Endothelial cell (in vitro differentiated cells): Measurements from ENCODE around the gene TMEFF2. TPM values are rescaled to one million over a fixed set of nuclear protein-coding genes. Genes with fewer than 3 reads are reported as not detected.

Source experiments
- DNase-seq: peaks from one replicate; pipeline ENCODE4 v3.0.0; 2021; ENCODE audit warnings: low spot score
- H3K27ac Mint-ChIP-seq: one replicate; pipeline ENCODE4 v1.8.0; 2021; ENCODE audit warnings: mixed read lengths, inconsistent platforms; ENCODE audit not compliant: unreplicated experiment
- H3K27me3 Mint-ChIP-seq: one replicate; pipeline ENCODE4 v1.8.0; 2021; ENCODE audit warnings: mild to moderate bottlenecking, moderate library complexity, mixed read lengths, inconsistent platforms; ENCODE audit not compliant: unreplicated experiment
- H3K36me3 Mint-ChIP-seq: one replicate; pipeline ENCODE4 v1.8.0; 2021; ENCODE audit warnings: mild to moderate bottlenecking, low read depth, mixed read lengths, inconsistent platforms; ENCODE audit not compliant: unreplicated experiment
- H3K4me1 Mint-ChIP-seq: one replicate; pipeline ENCODE4 v1.8.0; 2021; ENCODE audit warnings: mild to moderate bottlenecking, mixed read lengths, inconsistent platforms; ENCODE audit not compliant: unreplicated experiment
- H3K4me3 Mint-ChIP-seq: one replicate; pipeline ENCODE4 v1.8.0; 2021; ENCODE audit warnings: mild to moderate bottlenecking, mixed read lengths, inconsistent platforms; ENCODE audit not compliant: unreplicated experiment
- H3K9me3 Mint-ChIP-seq: one replicate; pipeline ENCODE4 v1.8.0; 2021; ENCODE audit warnings: mixed read lengths, inconsistent platforms; ENCODE audit not compliant: unreplicated experiment
- total RNA-seq: library from RNA; stranded (reverse); fragmentation: NEBNext Ultra II Directional; extraction: Animal tissue kit (Norgen Biotek cat#: 25700); gene quantifications from one replicate; pipeline ENCODE4 v1.2.1, GENCODE V29; 2021; ENCODE audit not compliant: unreplicated experiment
- TF ChIP-seq, protein P1 (sequence below): fragments of 200-600 bp; sonication (generic); IDR thresholded peaks from one replicate; pipeline ENCODE4 v1.5.0; 2021; ENCODE audit warnings: antibody characterized with exemption; ENCODE audit not compliant: unreplicated experiment

Gene TMEFF2
- total RNA-seq, 1 donor from 2014 or later: 0.10 TPM

DNA sequence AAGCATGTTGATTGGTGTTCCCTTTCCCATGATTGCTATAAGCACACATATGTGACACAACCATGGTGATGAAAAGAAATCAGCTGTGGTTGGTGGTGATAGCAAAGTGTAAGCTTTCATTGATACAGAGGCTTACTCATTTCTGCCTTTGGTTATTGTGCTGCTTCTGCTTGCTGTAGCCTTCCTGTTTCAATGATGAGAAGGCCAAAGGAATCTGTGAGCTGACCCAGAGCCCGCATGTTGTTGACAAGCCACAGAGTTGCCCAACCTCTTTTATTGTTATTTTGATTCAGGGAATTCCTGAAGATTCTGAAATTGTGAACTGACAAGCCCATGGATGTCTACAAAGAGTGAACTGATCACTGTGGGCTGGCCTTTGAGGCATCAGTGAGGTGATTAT is 164.4 kb downstream of the TMEFF2 start:
- H3K9me3 Mint-ChIP-seq: no peaks in the 10 kb centered on the region
- H3K4me3 Mint-ChIP-seq: no peak overlapping the region
- no peaks in the 10 kb centered on the region for H3K27me3 Mint-ChIP-seq
- DNase-seq: no peak
- peaks cover 13% of the 10 kb centered on the region for H3K4me1 Mint-ChIP-seq
- no peaks in the 10 kb centered on the region for H3K36me3 Mint-ChIP-seq
- TF ChIP-seq, protein P1, sequence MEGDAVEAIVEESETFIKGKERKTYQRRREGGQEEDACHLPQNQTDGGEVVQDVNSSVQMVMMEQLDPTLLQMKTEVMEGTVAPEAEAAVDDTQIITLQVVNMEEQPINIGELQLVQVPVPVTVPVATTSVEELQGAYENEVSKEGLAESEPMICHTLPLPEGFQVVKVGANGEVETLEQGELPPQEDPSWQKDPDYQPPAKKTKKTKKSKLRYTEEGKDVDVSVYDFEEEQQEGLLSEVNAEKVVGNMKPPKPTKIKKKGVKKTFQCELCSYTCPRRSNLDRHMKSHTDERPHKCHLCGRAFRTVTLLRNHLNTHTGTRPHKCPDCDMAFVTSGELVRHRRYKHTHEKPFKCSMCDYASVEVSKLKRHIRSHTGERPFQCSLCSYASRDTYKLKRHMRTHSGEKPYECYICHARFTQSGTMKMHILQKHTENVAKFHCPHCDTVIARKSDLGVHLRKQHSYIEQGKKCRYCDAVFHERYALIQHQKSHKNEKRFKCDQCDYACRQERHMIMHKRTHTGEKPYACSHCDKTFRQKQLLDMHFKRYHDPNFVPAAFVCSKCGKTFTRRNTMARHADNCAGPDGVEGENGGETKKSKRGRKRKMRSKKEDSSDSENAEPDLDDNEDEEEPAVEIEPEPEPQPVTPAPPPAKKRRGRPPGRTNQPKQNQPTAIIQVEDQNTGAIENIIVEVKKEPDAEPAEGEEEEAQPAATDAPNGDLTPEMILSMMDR: no peak
- no peak overlapping the region for H3K27ac Mint-ChIP-seq

DNA sequence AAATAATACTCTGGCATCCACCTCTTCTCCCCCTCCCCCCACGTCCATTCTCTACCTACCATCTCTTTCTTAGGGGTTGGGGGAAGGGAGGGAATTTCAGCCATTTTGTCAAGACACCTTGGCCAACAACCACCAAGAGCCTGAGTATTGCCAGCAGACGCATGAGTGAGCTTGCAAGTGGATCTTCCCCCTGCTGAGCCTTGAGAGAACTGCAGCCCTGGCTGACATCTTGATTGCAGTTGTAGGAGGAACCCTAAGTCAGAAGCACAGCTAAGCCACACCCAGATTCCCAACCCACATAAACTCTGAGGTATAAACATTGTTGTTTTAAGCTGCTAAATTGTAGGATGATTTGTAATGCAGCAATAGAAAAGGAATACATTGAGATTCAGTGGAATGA is 165.6 kb downstream of the TMEFF2 start:
- Mint-ChIP-seq H3K4me3 (no peak overlapping the region), H3K27ac (no peak overlapping the region), H3K4me1 (peaks cover 9% of the 10 kb centered on the region), H3K27me3 (no peaks in the 10 kb centered on the region), H3K36me3 (no peaks in the 10 kb centered on the region), H3K9me3 (no peaks in the 10 kb centered on the region)
- DNase-seq: peak; percentile 31
- TF ChIP-seq, protein P1: no peak

DNA sequence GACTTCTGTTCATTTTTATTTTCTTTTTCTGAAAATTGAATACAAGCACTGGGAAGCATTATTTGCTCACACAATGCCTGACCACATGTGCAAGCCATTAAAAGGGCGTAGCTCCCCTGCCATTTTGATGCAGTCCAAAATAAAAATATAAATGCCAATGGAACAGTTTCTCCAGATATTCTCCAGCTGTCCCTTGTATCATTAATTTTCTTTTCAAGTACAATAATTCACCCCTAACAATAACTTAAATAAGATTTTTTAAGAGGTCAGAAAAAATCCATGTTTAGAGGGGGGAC is 168.0 kb downstream of the TMEFF2 start:
- TF ChIP-seq, protein P1: no peak
- H3K9me3 Mint-ChIP-seq: no peaks in the 10 kb centered on the region
- H3K27me3 Mint-ChIP-seq: no peaks in the 10 kb centered on the region

DNA sequence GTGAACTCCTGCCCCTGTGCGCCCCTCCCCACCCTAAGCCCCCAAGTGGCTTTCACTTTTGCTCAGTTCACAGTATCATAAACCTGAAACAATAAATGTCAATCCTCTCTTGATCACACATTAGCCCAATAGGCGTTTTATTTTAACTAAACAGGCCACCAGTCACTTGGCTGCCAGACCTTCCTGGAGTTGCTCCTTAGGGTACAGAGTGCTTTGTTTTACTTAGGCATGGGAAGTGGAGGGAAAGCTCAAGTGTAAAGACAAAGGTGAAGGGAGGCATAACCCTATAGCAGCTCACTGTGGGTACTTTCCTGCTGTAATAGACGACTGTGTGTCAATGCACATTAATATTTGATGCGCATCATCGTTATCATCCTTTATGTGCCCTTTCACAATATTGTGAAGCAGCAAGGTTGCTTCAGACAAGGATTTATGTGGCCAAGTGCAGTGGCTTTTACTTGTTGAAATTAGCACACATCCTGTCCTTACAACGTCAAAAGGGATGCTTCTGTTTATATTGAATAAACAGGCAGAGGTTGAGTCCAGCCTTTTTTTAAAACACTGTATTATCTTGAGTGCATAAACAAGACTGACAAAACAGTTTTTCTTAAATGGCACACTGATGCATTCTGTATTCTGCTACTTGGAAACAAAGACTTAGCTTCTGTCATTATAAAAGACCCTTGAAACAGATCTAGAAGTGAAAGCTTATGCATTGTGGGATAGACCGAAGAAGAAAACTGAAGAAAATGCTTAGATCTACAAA is 168.5 kb downstream of the TMEFF2 start:
- Mint-ChIP-seq H3K9me3 (no peaks in the 10 kb centered on the region), H3K4me1 (peaks cover 9% of the 10 kb centered on the region), H3K27ac (no peak overlapping the region), H3K27me3 (no peaks in the 10 kb centered on the region), H3K36me3 (no peaks in the 10 kb centered on the region), H3K4me3 (no peak overlapping the region)
- TF ChIP-seq, protein P1: no peak
- DNase-seq: no peak

More for the DNA sequence above, 168.0 kb downstream of the TMEFF2 start:
- Mint-ChIP-seq H3K36me3 (no peaks in the 10 kb centered on the region), H3K4me3 (no peak overlapping the region), H3K4me1 (peaks cover 9% of the 10 kb centered on the region), H3K27ac (no peak overlapping the region)
- DNase-seq: no peak

DNA sequence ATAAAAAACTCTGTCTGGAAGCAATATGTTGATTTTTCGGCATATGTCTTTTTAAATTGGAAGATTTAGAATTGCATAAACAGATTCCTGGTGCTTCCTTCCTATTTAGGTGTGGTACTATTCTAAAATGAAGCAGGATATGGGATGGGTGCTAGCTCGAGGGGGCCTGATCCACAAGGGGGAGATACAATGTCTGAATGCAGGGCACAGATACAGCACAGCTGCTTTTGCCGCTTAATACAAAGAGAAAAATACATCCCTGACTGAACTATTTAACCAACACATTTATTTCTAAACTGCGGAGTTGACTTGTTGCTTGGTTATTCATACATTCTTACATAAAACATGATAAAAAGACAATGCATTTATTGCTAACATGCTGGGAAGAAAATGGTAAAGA is 169.1 kb downstream of the TMEFF2 start:
- H3K4me1 Mint-ChIP-seq: peaks cover 9% of the 10 kb centered on the region
- no peak overlapping the region for H3K27ac Mint-ChIP-seq
- no peaks in the 10 kb centered on the region for H3K36me3 Mint-ChIP-seq
- H3K4me3 Mint-ChIP-seq: no peak overlapping the region
- TF ChIP-seq, protein P1: no peak
- DNase-seq: no peak
- H3K27me3 Mint-ChIP-seq: no peaks in the 10 kb centered on the region
- H3K9me3 Mint-ChIP-seq: no peaks in the 10 kb centered on the region
